Activated T-cell treated with anti-CD3 and anti-CD28 coated beads, Interleukin-2, amount 50 U/mL, for 1 hour (primary cell): Measurements from ENCODE around the gene ZSWIM9.
"Not testable (repeated sequence)": the region's sequence is repeated elsewhere in the genome, so short reads cannot be mapped to it uniquely, and the experiment has no call there.

Source experiments
- DNase-seq: peaks from one replicate; pipeline ENCODE4 v3.0.0-alpha.2; 2020

ZSWIM9 gene

GRCh38 chr19:48220784-48221183, 50.3 kb downstream of the ZSWIM9 start:
- not testable (repeated sequence) for DNase-seq

GRCh38 chr19:48221628-48222027, 51.1 kb downstream of the ZSWIM9 start:
- DNase-seq: no peak

GRCh38 chr19:48230555-48231129, 60.2 kb downstream of the ZSWIM9 start:
- DNase-seq: no peak

GRCh38 chr19:48237057-48237456, 66.6 kb downstream of the ZSWIM9 start:
- no peak for DNase-seq

GRCh38 chr19:48239120-48239519, 68.6 kb downstream of the ZSWIM9 start:
- no peak for DNase-seq

GRCh38 chr19:48239582-48240141, 69.2 kb downstream of the ZSWIM9 start:
- no peak for DNase-seq

- not testable (repeated sequence) for DNase-seq
Measured at GRCh38 chr19:48241771-48242170, 71.3 kb downstream of the ZSWIM9 start.

- DNase-seq: no peak
Measured at GRCh38 chr19:48244281-48244680, 73.8 kb downstream of the ZSWIM9 start.

- DNase-seq: no peak
Measured at GRCh38 chr19:48246101-48246500, 75.6 kb downstream of the ZSWIM9 start.

GRCh38 chr19:48247212-48247611, 76.7 kb downstream of the ZSWIM9 start:
- DNase-seq: no peak
